Esophagus squamous epithelium (tissue), 4 donors: ENCODE data around the gene TEX264.

Source experiments
- POLR2A ChIP-seq, 4 donors: fragments of 450-650 bp; IDR thresholded peaks; one replicate each; pipeline ENCODE4 v1.6.1; 2017; ENCODE audit warnings: antibody characterized with exemption in 4 of 4, mild to moderate bottlenecking in 4 of 4, moderate library complexity in 3 of 4
- TF ChIP-seq, protein P1 (sequence below), 6 experiments: fragments of 450-650 bp in 4 of 6; fragments of 200-600 bp in 2 of 6; sonication (generic) in 2 of 6; IDR thresholded peaks; one replicate each; pipeline ENCODE4 v1.5.1; 2016 to 2019; ENCODE audit warnings: antibody characterized with exemption in 6 of 6, mild to moderate bottlenecking in 4 of 6, moderate library complexity in 4 of 6

GRCh38 chr3:51692980-51693395, 21.9 kb downstream of the TEX264 start:
- TF ChIP-seq POLR2A (IDR thresholded peaks at IDR 0.05), result no peak
- TF ChIP-seq, protein P1, sequence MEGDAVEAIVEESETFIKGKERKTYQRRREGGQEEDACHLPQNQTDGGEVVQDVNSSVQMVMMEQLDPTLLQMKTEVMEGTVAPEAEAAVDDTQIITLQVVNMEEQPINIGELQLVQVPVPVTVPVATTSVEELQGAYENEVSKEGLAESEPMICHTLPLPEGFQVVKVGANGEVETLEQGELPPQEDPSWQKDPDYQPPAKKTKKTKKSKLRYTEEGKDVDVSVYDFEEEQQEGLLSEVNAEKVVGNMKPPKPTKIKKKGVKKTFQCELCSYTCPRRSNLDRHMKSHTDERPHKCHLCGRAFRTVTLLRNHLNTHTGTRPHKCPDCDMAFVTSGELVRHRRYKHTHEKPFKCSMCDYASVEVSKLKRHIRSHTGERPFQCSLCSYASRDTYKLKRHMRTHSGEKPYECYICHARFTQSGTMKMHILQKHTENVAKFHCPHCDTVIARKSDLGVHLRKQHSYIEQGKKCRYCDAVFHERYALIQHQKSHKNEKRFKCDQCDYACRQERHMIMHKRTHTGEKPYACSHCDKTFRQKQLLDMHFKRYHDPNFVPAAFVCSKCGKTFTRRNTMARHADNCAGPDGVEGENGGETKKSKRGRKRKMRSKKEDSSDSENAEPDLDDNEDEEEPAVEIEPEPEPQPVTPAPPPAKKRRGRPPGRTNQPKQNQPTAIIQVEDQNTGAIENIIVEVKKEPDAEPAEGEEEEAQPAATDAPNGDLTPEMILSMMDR (IDR thresholded peaks at IDR 0.05), result no peak
